Measurements from ENCODE around the gene PLAU.

GRCh38 chr10:73944356-73945100 lies 33.6 kb downstream of the PLAU start:
- TF ChIP-seq CTCF (IDR thresholded peaks at IDR 0.05; ENCODE audit: extremely low read depth in 1 of 2, insufficient read depth in 1 of 2, low read depth in 1 of 2, low read length in 2 of 2) (no peak), POLR2A (IDR thresholded peaks at IDR 0.05; ENCODE audit: low read depth, low read length) (no peak)
